ENCODE measurements around the gene SCUBE1. TPM values are rescaled to one million over a fixed set of nuclear protein-coding genes. Genes with fewer than 3 reads are reported as not detected.

SCUBE1 gene
- total and polyA plus RNA-seq, 8 donors = 0.31 to 8.0 (median 1.8) TPM

DNA sequence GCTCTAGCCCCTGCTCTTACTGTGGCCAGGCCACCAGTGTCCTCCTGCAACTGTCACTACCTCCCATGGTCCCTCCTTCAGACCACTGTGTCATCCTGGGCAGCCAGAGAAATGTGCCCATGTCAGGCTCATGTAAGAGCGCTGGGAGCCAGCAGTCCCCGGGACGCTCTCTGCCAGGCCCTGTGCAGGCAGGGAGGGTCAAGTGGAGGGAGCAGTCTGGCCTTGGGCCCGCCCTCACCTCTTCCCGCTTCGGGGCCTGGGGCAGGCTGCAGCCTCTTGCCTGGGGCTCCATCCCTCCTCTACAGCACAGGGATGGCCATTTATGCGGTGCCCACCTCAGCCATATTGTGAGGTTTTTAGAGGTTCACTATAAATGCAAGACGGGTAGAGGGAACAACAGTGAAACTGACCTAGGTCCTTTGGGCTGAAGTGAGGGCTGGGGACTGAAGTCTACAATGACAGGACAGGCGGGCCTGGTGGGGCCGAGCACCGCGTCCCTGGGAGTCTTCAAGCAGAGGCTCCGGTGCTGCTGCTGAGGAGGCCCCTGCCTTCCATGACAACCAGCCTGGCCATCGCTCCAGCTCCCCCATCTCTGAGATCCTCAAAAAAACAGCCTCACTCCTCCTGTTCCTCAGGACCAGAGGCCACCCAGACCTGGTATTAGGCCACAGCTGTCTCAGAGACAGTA lies 101.3 kb downstream of the SCUBE1 start:
- 91 to 98% (median 94%) methylated on average over 10 to 14 of the region's 14 CpGs for WGBS, 5 donors
- no peaks in the 10 kb centered on the region for H3K36me3 ChIP-seq
- DNase-seq = no peak
- no peak overlapping the region for H3K27ac ChIP-seq
- no peaks in the 10 kb centered on the region for H3K9me3 ChIP-seq
- intact Hi-C loops (cut with DNase I; ENCODE audit: low total_unique reads) = no loop called here
- peaks cover 0 to 11% (median 0%) of the 10 kb centered on the region in 3 donors for H3K27me3 ChIP-seq
- H3K4me3 ChIP-seq = no peak overlapping the region
- TF ChIP-seq, protein P1, sequence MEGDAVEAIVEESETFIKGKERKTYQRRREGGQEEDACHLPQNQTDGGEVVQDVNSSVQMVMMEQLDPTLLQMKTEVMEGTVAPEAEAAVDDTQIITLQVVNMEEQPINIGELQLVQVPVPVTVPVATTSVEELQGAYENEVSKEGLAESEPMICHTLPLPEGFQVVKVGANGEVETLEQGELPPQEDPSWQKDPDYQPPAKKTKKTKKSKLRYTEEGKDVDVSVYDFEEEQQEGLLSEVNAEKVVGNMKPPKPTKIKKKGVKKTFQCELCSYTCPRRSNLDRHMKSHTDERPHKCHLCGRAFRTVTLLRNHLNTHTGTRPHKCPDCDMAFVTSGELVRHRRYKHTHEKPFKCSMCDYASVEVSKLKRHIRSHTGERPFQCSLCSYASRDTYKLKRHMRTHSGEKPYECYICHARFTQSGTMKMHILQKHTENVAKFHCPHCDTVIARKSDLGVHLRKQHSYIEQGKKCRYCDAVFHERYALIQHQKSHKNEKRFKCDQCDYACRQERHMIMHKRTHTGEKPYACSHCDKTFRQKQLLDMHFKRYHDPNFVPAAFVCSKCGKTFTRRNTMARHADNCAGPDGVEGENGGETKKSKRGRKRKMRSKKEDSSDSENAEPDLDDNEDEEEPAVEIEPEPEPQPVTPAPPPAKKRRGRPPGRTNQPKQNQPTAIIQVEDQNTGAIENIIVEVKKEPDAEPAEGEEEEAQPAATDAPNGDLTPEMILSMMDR (IDR thresholded peaks at IDR 0.05) = no peak
- no peak for TF ChIP-seq POLR2AphosphoS5 (IDR thresholded peaks at IDR 0.05)
- TF ChIP-seq POLR2A (IDR thresholded peaks at IDR 0.05) = no peak
- TF ChIP-seq EP300 (IDR thresholded peaks at IDR 0.05) = no peak
- H3K4me1 ChIP-seq = peaks cover 0 to 5% (median 2%) of the 10 kb centered on the region in 4 donors

DNA sequence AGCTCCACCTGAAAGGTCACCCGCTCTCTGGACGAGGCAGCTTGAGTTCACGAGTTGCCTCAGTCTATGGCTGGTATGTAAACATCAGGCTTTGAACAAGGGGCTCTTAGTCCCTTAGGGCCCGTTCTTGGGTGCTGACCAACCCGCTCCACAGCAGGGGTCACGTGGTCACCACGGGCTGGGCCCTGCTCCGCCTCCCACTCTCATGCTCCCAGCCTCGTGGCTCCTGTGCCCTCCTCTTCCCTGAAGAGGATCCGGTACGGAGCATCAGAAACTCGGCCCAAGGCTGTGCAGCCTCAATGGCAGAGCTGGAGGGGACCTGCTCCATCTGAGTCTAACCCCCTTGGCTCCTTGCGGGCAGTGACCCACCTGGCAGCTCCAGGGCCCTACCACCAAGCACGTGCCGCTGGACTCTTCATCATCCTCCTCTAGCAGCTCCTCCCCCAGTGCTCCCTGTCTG lies 102.0 kb downstream of the SCUBE1 start:
- DNase-seq = no peak
- Histone ChIP-seq H3K9me3 (no peaks in the 10 kb centered on the region), H3K27ac (no peak overlapping the region), H3K36me3 (no peaks in the 10 kb centered on the region), H3K4me3 (no peak overlapping the region), H3K27me3 (peaks cover 0 to 11% (median 0%) of the 10 kb centered on the region in 3 donors), H3K4me1 (peaks cover 0 to 11% (median 3%) of the 10 kb centered on the region in 4 donors)
- TF ChIP-seq EP300 (IDR thresholded peaks at IDR 0.05) (no peak), POLR2A (IDR thresholded peaks at IDR 0.05) (no peak), POLR2AphosphoS5 (IDR thresholded peaks at IDR 0.05) (no peak)
- TF ChIP-seq, protein P1 (IDR thresholded peaks at IDR 0.05) = no peak
- intact Hi-C loops (cut with DNase I; ENCODE audit: low total_unique reads) = no loop called here
- WGBS, 5 donors = 61 to 87% (median 69%) methylated on average over 11 to 15 of the region's 15 CpGs

DNA sequence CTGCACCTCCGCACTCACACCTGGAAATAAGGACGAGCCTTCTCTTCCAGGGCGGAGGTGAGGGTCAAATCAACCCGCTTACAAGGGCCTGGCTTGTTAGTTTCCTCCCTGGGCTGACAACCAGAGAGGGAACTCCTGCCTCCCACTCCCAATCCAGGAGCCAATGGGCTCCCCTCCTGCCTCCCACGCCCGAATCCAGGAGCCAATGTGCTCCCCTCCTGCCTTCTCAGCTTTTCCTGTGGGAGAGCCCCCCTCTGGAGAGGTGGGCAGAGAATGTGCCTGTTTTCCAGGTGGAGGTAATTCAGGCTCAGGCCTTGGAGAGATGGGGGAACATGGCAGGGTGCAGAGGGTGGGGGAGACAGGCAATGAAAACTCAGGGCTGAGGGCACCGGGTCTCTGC lies 102.6 kb downstream of the SCUBE1 start:
- Histone ChIP-seq H3K4me1 (peaks cover 0 to 13% (median 3%) of the 10 kb centered on the region in 4 donors), H3K9me3 (no peaks in the 10 kb centered on the region), H3K27ac (no peak overlapping the region), H3K27me3 (peaks cover 0 to 11% (median 0%) of the 10 kb centered on the region in 3 donors), H3K4me3 (no peak overlapping the region), H3K36me3 (no peaks in the 10 kb centered on the region)
- WGBS, 5 donors = 82 to 87% (median 85%) methylated on average over 4 to 7 of the region's 7 CpGs
- no peak for DNase-seq
- intact Hi-C loops (cut with DNase I; ENCODE audit: low total_unique reads) = no loop called here
- no peak for TF ChIP-seq POLR2AphosphoS5 (IDR thresholded peaks at IDR 0.05)
- TF ChIP-seq POLR2A (IDR thresholded peaks at IDR 0.05) = no peak
- no peak for TF ChIP-seq EP300 (IDR thresholded peaks at IDR 0.05)
- TF ChIP-seq, protein P1 (IDR thresholded peaks at IDR 0.05) = no peak

DNA sequence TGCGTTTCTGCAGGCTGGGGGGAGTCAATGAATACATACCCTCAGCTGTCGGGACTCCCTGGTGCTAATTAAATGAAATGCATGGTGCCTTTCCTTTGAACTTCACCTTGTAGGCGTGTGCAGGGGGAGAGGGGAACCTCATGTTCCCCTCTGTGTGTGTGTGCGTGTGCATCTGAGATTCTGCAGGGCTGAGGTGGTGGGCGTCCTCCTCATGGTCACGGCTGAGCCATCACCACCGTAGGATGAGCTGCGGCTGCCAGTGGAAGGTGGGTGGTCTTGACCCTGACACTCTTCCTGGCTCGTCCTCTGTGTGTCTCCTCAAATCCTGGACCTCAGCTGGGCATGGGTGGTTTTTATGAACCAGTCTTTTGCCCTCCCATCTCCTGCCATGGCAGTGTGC lies 103.2 kb downstream of the SCUBE1 start:
- no peaks in the 10 kb centered on the region for H3K36me3 ChIP-seq
- no peak overlapping the region for H3K4me3 ChIP-seq
- H3K4me1 ChIP-seq = peaks cover 0 to 13% (median 3%) of the 10 kb centered on the region in 4 donors
- intact Hi-C loops (cut with DNase I; ENCODE audit: low total_unique reads) = no loop called here
- TF ChIP-seq, protein P1 (IDR thresholded peaks at IDR 0.05) = no peak
- no peak for TF ChIP-seq POLR2AphosphoS5 (IDR thresholded peaks at IDR 0.05)
- no peak for TF ChIP-seq EP300 (IDR thresholded peaks at IDR 0.05)
- no peak for TF ChIP-seq POLR2A (IDR thresholded peaks at IDR 0.05)
- no peaks in the 10 kb centered on the region for H3K9me3 ChIP-seq
- peaks cover 0 to 11% (median 0%) of the 10 kb centered on the region in 3 donors for H3K27me3 ChIP-seq
- no peak for DNase-seq
- no peak overlapping the region for H3K27ac ChIP-seq
- 72 to 89% (median 86%) methylated on average over 9 of the region's 9 CpGs for WGBS, 5 donors
